ENCODE data around the gene DUT.
A peak's percentile ranks its signal among the peaks of the same experiment; 100 is the strongest.

The DUT gene

DNA sequence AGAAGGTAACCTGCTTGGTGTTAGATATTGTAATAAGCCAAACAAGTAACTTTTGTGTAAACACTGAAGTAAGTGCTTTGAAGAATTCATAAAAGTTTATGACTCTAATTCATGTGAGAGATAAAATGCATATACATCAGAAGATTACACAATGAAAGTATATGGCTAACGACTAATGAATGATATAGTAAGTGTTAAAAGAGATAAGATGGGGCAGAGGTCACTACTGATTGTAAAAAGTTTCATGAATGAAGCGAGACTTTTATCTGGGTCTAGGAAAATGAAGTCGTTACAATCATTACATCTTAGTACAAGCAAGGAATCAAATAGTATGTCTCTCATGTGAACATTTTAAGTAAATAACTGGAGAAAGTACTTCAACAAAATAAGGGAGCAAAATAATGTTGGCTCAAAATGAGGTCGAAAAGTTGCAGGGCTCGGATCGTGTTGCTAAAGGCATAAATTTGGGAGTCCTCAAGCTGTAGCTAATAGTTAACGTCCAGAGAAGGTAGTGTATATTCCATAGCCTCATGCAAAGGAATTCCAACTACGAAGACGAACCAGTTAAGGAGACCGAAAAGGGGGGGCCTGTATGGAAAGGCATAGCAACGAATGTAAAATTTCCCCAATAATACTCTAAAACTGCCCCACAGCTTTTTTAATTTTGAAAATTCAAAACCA, 984 bp upstream of the DUT start:
- no peak for DNase-seq (ENCODE audit: low spot score)

DNA sequence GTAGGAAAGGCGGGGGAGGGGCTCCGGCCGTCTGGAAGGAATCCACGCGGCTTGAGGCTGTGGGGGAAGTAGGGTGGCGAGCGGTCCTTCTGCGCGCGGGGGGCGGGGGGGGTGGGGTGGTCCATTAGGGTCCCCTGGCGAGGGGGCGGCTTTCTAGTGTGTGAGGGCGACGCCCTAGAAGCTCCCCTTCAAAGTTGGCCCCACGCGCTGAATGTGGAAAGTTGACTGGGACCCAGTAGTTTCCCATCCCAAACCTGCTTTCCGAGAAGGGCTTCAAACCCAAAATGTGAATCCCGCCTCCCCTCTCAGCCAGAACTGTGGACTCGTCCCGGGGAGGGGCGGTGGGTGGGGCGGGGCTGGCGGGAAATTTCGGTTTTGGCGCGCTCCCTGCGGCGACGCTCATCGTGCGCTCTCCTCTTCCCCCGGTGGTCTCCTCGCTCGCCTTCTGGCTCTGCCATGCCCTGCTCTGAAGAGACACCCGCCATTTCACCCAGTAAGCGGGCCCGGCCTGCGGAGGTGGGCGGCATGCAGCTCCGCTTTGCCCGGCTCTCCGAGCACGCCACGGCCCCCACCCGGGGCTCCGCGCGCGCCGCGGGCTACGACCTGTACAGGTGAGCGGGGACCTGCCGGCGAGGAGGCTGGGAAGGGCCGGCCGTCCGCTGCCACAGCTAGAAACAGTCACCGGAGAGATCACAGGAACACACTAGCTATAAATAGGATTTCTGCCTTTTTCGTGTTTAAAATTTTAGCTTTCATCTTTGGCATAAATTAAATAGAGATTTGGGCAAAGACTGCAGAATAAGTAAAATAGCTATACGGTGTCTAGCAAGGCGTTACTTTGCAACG, 790 bp downstream of the DUT start:
- DNase-seq (ENCODE audit: low spot score): peak; percentile 74

DNA sequence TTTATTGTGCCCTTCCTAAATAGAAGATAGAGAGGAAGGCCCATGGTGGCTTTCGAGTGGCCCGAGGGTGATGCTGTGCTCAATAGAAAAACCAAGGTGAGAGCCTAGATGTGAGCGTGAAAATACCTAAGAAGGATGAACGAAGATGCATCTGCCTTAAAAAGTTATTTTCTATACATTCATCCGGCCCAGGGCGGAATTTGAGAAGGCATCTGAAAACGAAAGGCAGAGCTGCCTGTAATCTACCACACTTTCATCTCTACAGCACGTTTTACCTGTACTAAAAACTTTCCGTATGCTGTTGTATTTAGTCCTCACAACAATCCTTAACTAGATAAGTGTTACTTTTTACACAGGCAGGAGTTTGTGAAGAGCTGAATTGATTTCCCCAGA, 1.4 kb downstream of the DUT start:
- DNase-seq (ENCODE audit: low spot score): no peak

DNA sequence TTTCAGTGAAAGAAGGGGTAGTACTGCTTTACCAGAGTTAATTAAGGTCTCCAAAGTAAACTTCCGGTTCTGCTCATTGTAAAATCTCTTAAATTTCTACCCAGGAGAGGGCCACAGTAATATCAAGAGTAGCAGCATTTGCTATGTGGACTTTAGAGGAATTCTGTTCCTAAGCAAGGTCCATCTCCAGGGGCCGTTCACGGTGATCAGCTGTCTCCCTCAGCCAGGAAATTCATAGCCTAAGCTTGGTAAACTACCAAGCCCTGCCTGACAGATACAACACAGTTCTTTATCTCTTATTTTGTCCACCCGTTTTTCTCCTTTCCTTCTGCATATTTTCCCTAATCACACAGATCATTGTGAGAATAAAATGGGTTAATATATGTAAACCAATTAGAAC, 2.3 kb downstream of the DUT start:
- DNase-seq (ENCODE audit: low spot score): no peak

DNA sequence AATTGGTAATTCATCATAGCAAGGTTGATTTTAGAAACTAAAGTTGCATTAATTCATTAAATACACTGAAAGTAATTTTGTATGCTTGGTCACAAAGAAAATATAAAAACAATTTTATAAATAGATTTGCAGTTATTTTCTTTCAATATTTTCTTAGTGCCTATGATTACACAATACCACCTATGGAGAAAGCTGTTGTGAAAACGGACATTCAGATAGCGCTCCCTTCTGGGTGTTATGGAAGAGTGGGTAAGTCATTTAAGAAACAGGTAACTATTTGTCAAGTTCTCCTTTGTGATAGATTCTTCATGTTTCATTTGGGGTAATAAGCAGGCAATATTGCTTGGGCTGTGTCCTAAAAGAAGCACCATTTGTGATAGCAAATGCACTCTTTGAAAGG, 3.0 kb downstream of the DUT start:
- no peak for DNase-seq (ENCODE audit: low spot score)

DNA sequence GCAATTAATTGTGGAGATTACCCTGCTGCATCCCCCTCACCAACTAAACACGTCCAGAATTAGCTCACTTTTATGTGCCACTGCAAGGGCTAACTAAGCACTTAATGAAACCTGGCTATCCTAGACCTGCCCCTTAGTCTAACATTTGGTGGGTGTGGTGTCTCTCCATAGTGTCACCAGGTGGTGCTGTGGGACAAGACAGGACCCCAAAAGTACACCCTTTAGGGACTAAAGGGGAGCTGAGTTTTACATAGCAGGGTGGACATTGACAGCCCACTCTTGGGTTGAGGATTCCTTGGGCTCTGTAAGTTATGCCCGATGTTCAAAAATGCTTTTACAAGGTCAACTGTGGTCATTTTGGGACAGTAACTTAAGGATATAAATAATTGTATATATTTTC, 5.7 kb downstream of the DUT start:
- DNase-seq (ENCODE audit: low spot score): peak; percentile 44

DNA sequence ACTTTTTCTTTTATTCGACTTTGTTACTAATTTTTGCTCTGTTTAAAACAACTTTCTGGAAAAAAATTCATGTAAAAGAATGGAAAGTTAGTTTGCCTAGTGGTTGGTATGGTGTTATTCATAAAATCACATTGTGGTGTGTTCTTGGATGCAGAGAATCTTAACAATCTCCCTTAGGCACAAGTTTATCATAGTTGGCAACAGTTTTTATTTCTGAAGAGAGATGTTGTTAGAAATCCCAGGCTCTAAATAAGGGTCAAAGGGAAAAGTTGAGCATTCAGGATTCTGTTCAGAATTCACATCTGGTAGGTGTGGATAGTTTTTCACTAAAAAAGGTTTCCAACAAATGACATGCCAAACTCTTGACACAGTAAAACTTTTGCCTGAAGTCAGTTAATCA, 6.4 kb downstream of the DUT start:
- no peak for DNase-seq (ENCODE audit: low spot score)

DNA sequence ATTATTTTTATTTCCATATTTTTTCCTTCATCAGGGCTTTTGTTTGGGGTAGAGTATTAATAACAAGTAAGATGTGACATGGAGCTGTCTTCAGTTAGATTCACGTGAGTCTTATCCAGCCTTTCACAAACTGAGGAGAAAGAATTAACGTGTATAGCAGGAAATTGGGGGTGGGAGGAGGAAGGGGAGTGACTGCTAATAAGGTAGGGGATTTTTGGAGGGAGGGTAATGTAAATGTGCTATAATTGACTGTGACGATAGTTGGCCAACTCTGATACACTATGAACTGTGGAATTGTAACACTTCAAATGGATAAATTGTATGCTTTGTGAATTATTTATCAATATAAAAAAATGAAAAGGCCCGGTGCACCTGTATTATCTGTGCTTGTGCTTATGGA, 8.9 kb downstream of the DUT start:
- no peak for DNase-seq (ENCODE audit: low spot score)

DNA sequence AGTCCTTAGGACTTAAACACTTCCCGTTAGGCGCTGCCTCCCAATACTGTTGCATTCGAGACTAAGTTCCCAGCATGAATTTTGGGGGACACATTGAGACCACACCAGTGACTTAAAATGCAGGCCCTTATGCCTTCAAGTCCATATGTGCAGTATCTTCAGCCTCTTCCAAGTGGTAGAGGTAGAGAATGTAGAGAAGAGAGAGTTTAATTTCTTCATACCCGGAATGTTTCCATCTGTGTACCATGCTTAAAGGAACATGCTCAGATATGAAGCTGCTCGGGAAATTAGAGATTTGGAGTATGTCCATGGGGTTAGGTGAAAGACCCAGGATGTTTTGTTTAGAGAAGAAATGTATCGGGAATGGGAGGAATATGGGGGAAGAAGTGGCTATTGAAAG, 12.6 kb downstream of the DUT start:
- no peak for DNase-seq (ENCODE audit: low spot score)

DNA sequence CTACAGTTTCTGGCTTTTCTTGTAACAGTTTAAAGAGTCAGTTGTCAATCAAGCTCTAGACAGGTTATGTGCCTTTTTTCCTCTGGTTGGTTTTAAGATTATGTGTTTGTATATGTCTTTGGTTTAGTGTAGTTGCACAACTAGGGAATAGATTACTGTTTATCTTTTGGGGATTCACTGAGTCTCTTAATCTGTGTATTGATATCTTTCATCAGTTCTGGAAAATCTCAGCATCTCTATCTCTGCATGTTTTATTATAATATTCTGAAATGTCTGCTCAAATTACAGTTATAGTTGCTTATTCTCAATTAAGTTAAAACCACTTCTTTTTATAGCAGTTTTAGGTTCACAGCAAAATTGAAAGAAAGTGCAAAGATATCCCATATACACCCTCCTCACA, 14.3 kb downstream of the DUT start:
- DNase-seq (ENCODE audit: low spot score): no peak

DNA sequence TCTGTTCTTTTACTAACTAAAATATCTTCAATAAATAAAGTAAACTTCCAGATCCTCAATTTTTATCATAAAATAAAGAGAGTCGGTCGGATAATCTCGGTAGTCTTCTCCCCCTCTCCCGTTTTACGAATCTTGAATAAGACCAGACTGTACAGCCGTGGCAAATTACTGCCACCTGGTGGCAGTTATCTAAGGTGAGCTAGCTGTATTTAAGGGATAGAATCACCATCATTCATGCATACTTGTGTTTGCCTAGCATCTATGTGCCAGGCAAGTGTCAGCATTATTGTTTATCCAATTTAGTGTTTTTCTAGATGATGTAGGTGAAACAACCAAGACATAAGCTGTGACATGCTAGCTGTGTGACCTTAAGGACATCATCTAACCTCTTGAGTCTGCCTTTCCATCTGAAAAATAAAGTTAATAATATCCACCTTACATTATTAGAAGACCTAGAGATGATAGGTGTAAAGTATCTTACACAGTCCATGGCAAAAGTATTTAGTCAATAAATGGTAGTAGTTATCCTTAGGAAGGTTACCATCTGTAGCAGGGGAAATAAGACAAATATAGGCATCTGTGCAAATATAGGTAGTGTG, 21.3 kb downstream of the DUT start:
- peak; percentile 69 for DNase-seq (ENCODE audit: low spot score)

DNA sequence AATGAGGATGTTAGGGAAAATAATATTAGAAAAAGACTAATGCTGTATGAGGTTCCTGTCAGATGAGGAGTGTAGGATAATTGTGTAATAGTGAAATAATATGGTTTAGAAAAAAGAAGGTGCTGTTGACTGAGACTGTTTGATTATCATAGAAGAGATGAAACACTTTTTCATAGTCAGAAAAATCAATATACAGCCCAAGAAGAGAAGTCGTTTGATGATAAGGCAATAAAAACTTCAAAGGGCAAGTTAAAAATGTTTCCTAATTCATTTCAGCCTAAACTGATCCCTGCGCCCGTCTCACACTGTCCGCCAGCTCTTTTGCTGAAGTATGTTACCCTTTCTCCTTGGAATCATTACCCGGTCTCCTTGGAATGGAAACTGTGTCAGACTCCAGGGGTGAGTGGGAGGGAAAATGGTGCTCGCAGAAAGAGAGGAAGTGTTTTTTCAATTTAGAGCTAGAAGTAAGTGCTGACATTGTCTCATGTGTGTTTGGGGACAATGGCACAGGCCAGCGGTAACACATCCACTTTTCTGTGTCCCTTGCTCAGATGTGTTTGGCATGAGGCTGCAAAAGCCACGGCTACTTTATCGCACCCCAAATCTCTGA, 23.6 kb downstream of the DUT start:
- no peak for DNase-seq (ENCODE audit: low spot score)

DNA sequence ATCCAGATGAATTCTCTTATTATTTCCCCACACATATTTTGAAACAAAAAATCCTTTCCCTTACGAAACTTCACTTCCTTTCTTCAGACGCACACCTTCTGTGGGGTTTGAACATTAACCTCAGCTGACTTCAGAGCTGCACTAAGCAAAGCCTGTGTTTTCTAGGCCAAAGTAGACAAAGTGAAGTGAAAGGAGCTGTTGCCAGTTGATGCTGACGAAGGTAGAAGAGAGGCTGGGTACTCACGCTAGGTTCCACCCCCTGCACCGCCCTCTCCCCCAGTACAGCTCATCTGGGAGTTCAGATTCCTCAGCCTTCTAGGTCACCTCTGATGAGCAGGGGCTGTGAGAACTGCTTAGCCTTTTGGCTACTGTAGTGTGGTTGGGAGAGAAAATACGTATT, 24.1 kb downstream of the DUT start:
- DNase-seq (ENCODE audit: low spot score): no peak

DNA sequence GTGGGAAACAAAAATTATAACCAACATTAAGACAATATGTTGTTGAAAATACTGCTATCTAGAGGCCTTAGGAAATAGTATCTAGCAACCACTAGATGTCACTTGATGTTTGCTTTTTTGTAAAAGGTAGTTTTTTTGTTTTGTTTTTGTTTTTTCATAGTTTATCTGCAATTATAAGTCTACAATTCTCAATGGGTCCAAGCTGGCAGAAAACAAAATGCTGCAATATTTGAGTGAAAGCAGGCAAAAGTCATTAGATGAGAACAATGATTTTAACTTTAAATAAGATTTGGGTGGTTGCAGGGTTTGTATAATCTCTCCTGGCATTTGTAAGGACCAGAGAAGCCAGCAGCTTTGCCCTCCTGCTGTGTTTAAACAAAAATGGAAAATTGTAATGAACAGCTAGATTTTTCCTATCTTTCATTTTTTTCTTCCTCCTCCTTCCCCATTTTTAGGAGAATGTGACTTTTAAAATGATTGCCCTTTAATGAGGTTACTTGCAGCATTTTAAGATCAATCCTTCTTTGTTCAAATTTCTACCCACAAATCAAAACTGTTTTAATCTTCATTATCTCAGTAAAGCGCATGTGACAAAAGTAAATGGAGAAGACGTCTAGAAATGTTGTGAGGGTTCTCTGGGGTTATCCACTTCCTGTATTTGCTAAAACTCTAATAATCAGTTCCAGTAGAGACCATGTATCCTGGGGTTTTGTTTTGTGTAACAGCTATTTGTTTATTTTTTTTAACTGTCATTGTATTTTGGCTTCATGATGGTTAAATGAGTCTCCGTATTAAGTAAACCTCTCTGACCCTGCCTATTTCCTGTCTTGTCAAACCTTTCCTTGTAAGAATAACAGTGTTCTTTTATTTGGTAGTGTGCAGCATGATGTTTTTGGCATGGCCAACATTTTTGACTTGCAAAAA, 27.3 kb downstream of the DUT start:
- DNase-seq (ENCODE audit: low spot score): peak; percentile 19

DNA sequence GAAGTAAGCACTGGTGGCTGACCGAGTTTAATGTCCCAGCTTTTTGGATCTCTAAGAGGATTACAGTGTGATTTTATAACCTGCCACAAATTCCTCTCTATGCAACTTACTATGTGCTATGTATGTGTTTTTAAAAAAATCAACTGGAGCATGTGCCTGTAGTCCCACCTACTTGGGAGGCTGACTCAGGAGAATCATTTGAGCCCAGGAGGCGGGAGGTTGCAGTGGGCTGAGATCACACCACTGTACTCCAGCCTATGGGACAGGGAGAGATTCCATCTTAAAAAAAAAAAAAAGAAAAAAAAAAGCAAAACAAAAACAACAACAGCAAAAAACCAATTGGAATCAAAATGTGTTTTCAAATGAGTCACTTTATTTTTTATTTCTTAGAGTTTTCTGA, 29.6 kb downstream of the DUT start:
- no peak for DNase-seq (ENCODE audit: low spot score)

DNA sequence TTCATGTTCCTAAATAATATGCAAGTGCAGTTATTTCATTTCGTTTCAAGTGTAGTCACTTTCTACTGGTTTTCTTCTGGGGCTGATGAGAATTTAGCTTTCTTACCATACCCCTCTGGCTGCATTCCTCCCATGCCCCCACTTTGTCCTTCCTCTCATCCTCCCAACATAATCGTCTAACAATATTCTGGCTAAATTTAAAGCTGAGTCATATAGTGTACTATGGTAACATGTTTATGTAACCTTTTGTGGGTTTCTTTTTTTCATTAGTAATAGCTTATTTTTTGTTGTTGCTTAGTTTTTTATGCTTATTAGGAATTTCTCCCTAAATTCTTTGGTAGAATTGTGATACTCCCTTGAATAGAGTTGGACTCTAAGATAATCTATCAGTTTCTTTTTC, 30.5 kb downstream of the DUT start:
- DNase-seq (ENCODE audit: low spot score): no peak

DNA sequence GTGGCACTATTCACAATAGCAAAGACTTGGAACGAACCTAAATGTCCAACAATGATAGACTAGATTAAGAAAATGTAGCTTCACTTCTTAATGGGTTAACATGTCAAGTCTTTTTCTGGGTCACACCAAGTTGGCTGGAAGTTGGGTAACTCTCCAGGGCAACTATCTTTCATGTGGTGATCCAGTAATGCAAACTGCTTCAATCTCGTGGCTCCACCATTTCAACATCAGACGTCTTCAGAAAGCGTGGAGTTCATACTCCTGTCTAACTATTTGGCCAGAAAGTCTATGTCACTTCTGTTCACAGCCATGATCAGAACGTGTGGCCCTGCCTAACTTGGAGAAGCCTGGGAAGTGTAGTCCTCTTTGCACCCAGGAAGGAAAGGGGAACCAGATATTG, 32.2 kb downstream of the DUT start:
- DNase-seq (ENCODE audit: low spot score): no peak

DNA sequence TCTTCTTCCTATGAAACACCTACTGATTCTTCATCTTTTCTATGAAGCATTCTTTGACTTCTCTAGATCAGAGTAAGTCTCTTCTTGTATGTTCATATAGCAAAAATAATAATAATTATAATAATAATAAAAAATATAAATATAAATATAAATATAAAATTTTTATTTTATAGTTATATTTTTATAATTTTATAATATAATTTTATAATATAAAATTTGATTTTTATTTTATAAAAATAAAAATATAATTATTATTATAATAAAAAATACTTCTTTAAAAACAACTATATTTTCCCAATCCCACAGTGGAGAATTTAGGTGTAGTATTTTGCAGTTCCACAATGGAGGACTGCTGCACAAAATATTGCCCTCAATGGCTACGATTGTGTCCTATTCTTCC, 34.3 kb downstream of the DUT start:
- DNase-seq (ENCODE audit: low spot score): no peak

DNA sequence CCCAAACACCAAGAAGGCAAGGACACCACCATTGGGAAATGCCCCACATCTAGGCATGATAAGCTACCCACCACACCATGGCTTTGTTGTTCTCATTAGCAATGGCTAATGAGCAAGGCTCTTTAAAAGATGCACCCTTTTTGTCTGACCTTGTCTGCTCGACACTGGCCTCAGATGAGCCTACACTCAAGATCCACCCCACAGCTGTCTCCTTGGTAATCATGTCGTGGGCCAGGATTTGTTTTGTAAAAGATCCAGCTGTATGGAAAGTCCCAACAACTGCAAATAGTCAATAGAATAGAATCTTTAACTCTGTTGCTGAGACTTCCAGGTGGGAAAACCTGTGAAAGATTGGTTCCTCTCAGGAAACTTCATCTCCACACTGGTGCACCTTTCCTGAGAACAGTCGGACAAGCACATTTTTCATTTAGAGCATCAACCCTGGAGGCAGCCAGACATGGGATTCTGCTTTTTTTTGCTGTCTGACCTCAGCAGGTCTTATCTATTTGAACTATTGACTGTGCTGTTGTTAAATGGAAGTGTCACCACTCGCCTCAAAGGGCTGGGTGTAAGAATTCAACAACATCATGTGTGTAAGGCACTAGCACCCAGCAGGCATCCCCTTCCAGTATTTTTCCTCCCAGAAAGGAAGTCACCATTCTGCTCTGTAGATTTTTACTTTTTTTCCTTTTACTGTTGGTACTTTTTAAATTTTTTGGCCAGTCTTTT, 35.5 kb downstream of the DUT start:
- no peak for DNase-seq (ENCODE audit: low spot score)

DNA sequence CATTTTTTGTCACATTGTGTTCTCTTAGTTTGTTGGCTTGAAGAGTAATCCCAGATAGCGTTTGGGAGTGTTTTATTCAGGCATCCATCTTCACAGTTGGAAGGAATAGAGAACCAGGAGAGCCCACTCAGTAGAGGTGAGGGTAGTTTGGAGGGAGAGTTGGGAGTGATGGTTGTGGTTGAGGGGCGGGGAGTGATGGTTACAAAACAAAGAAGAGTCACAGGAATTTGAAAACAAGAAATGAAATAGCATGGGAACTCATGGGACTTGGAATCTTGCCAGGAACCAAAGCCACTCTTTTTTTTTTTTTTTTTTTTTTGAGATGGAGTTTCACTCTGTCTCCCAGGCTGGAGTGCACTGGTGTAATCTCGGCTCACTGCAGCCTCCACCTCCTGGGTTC, 36.3 kb downstream of the DUT start:
- DNase-seq (ENCODE audit: low spot score): no peak

DNA sequence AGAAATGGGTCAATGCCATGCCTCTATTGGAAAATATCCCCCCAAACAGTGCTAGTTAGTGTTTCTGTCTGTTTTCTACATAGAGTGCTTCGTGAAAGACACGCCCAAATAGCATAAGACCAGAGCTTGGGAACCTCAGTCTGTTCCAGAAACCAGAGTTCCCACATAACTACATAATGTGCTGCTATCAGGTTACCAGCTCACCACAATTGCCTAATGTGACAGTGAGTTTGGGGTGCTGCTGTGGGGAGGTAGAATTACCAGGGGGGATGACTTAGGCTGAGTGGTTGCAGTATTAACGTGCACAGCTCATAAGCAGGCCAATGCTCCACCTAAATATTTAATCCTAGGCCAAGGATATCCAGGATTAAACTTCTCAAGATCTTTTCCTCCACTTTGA, 39.2 kb downstream of the DUT start:
- DNase-seq (ENCODE audit: low spot score): no peak

Data from iPS-NIHi11 (cell line).